B cell (primary cell): ENCODE results near the gene FXYD3.

ENCODE experiments used
- CTCF ChIP-seq: fragments of 200-600 bp; IDR thresholded peaks from one replicate; pipeline ENCODE4 v1.8.0; 2022; ENCODE audit warnings: antibody characterized with exemption, mild to moderate bottlenecking
- EZH2 ChIP-seq: IDR thresholded peaks from 2 replicates; pipeline ENCODE4 v1.6.1; 2012; ENCODE audit warnings: borderline replicate concordance, low read depth, mild to moderate bottlenecking, moderate library complexity, low read length; ENCODE audit not compliant: insufficient read depth, poor library complexity, severe bottlenecking

GRCh38 chr19:35106291-35106583, 9.4 kb upstream of the FXYD3 start:
- TF ChIP-seq CTCF (no peak), EZH2 (no peak)
